NB4 (cell line): ENCODE data around the gene GALNT17.

Source experiments
- CTCF ChIP-seq: IDR thresholded peaks from one replicate; pipeline ENCODE4 v1.5.1; 2012; ENCODE audit warnings: low read depth, low read length
- MYC ChIP-seq: IDR thresholded peaks from 2 replicates; pipeline ENCODE4 v1.6.1; 2011; ENCODE audit warnings: low read depth, low read length

GRCh38 chr7:71227126-71227525 is 95.2 kb downstream of the GALNT17 start:
- TF ChIP-seq MYC: no peak
- TF ChIP-seq CTCF: no peak
